Measurements from ENCODE around the gene FAM120C. TPM values are rescaled to one million over a fixed set of nuclear protein-coding genes. Genes with fewer than 3 reads are reported as not detected.

The FAM120C gene
- total and polyA plus RNA-seq, 2 experiments from 2014 or later = 2.6 to 4.9 TPM

DNA sequence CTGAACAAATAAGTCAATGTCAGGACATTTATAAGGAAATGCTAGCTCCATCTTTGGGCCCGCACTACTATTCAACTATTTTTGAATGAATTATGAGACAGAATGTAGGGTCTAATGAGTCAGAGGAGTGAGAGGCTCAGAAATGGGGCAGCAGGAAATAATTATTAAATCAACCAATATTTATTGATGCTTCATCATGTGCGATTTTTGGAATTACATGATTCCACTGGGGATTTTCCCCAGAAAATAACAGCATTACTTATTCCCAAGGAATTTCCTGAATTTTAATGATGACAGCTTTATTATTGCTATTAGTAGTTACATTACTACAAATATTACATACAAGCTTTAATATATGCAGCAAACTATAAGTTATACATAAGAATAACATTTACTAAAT lies 89.5 kb downstream of the FAM120C start:
- no peak for DNase-seq (ENCODE audit: low spot score)
- Histone ChIP-seq H3K27ac (no peak overlapping the region), H3K36me3 (replicated peaks; ENCODE audit: insufficient read depth, low read depth) (no peaks in the 10 kb centered on the region), H3K9me2 (replicated peaks; ENCODE audit: insufficient read depth) (no peaks in the 10 kb centered on the region), H3K4me2 (no peak overlapping the region), H3K9me3 (ENCODE audit: low read depth) (no peaks in the 10 kb centered on the region), H3K4me1 (ENCODE audit: insufficient read depth) (no peaks in the 10 kb centered on the region), H4K20me1 (ENCODE audit: insufficient read depth, poor library complexity, severe bottlenecking) (no peaks in the 10 kb centered on the region), H2AFZ (no peak overlapping the region), H3K4me3 (no peak overlapping the region), H3K79me2 (no peaks in the 10 kb centered on the region), H3K27me3 (no peaks in the 10 kb centered on the region)
- 84% methylated on average over 2 of the region's 2 CpGs for whole genome bisulfite sequencing (ENCODE audit: low lambda C conversion rate, missing lambda C conversion rate)
- TF ChIP-seq, protein P1, sequence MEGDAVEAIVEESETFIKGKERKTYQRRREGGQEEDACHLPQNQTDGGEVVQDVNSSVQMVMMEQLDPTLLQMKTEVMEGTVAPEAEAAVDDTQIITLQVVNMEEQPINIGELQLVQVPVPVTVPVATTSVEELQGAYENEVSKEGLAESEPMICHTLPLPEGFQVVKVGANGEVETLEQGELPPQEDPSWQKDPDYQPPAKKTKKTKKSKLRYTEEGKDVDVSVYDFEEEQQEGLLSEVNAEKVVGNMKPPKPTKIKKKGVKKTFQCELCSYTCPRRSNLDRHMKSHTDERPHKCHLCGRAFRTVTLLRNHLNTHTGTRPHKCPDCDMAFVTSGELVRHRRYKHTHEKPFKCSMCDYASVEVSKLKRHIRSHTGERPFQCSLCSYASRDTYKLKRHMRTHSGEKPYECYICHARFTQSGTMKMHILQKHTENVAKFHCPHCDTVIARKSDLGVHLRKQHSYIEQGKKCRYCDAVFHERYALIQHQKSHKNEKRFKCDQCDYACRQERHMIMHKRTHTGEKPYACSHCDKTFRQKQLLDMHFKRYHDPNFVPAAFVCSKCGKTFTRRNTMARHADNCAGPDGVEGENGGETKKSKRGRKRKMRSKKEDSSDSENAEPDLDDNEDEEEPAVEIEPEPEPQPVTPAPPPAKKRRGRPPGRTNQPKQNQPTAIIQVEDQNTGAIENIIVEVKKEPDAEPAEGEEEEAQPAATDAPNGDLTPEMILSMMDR (IDR thresholded peaks at IDR 0.05; ENCODE audit: poor library complexity) = no peak
- TF ChIP-seq EZH2 (IDR thresholded peaks at IDR 0.05; ENCODE audit: borderline replicate concordance) (no peak), EZH2phosphoT487 (IDR thresholded peaks at IDR 0.05; ENCODE audit: low read depth, severe bottlenecking, unreplicated experiment) (no peak)

DNA sequence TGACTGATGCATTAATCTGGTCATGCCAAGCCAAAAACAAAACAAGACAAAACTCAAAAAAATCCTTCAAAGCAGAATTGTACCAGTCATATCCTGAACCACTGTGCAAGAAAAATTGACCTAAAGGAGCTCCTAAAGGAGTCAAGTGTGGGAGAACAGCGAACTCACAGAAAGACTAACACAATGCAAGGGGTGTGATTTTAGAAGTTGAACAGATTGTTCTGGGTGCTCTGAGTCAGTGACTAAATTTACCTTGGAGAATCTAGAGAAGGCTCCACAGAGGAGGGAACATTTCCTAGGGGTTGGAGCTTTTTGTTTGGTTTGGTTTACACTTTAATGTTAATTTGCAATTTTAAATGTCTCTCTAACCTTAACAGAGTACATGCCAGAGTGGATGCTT lies 89.9 kb downstream of the FAM120C start:
- H3K4me1 ChIP-seq (ENCODE audit: insufficient read depth) = no peaks in the 10 kb centered on the region
- no peak overlapping the region for H3K27ac ChIP-seq
- TF ChIP-seq EZH2 (IDR thresholded peaks at IDR 0.05; ENCODE audit: borderline replicate concordance) = no peak
- TF ChIP-seq, protein P1 (IDR thresholded peaks at IDR 0.05; ENCODE audit: poor library complexity) = no peak
- no peak for TF ChIP-seq EZH2phosphoT487 (IDR thresholded peaks at IDR 0.05; ENCODE audit: low read depth, severe bottlenecking, unreplicated experiment)
- H3K9me2 ChIP-seq (replicated peaks; ENCODE audit: insufficient read depth) = no peaks in the 10 kb centered on the region
- 68% methylated on average over 1 of the region's 1 CpG for WGBS (ENCODE audit: low lambda C conversion rate, missing lambda C conversion rate)
- H3K27me3 ChIP-seq = no peaks in the 10 kb centered on the region
- no peak for DNase-seq (ENCODE audit: low spot score)
- no peaks in the 10 kb centered on the region for H3K36me3 ChIP-seq (replicated peaks; ENCODE audit: insufficient read depth, low read depth)
- no peak overlapping the region for H3K4me2 ChIP-seq
- H2AFZ ChIP-seq = no peak overlapping the region
- no peaks in the 10 kb centered on the region for H4K20me1 ChIP-seq (ENCODE audit: insufficient read depth, poor library complexity, severe bottlenecking)
- no peak overlapping the region for H3K4me3 ChIP-seq
- no peaks in the 10 kb centered on the region for H3K9me3 ChIP-seq (ENCODE audit: low read depth)
- H3K79me2 ChIP-seq = no peaks in the 10 kb centered on the region

DNA sequence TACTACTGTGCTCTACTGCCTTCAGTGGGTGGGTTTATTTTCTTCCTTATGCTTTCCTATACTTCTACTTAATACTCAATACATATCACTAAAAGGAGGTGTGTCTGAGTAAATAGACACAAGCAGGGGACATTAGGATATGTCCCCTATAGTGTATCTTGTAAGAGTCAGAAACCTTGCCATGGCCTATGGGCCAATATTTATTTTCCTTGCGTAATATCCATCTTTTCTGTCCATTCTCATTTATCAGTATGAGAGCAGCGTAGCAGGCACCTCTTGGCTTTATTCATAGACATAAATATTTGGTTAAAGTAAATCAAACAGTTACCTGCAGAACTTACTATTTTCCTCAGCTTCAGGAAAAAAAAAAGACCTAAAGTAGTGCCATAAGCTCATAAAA lies 92.2 kb downstream of the FAM120C start:
- Histone ChIP-seq H3K9me3 (ENCODE audit: low read depth) (no peaks in the 10 kb centered on the region), H2AFZ (no peak overlapping the region), H3K9me2 (replicated peaks; ENCODE audit: insufficient read depth) (no peaks in the 10 kb centered on the region), H4K20me1 (ENCODE audit: insufficient read depth, poor library complexity, severe bottlenecking) (no peaks in the 10 kb centered on the region), H3K4me2 (no peak overlapping the region), H3K27ac (no peak overlapping the region), H3K27me3 (no peaks in the 10 kb centered on the region), H3K4me3 (no peak overlapping the region), H3K36me3 (replicated peaks; ENCODE audit: insufficient read depth, low read depth) (no peaks in the 10 kb centered on the region), H3K79me2 (no peaks in the 10 kb centered on the region), H3K4me1 (ENCODE audit: insufficient read depth) (no peaks in the 10 kb centered on the region)
- 66% methylated on average over 2 of the region's 2 CpGs for WGBS (ENCODE audit: low lambda C conversion rate, missing lambda C conversion rate)
- no peak for DNase-seq (ENCODE audit: low spot score)
- TF ChIP-seq EZH2phosphoT487 (IDR thresholded peaks at IDR 0.05; ENCODE audit: low read depth, severe bottlenecking, unreplicated experiment) (no peak), EZH2 (IDR thresholded peaks at IDR 0.05; ENCODE audit: borderline replicate concordance) (no peak)
- TF ChIP-seq, protein P1 (IDR thresholded peaks at IDR 0.05; ENCODE audit: poor library complexity) = no peak

DNA sequence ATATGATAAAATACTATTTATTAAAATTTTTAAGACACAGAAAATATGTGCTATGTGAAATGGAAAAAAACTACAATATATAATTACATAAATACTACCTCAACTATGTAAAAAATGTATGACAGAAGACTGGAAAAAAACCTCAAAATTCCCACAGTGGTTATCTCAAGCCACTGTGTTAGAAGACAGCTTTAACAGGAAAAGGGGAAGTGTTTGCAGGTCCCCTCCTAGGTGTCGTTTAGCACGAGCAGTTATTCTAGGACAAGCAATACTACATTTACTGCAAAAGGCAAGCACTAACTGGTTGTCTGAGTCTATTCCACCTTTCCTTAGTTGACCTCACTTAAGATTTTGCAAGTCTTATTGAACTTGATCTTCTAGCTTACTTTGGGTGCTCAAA lies 93.9 kb downstream of the FAM120C start:
- H3K27ac ChIP-seq = no peak overlapping the region
- H3K36me3 ChIP-seq (replicated peaks; ENCODE audit: insufficient read depth, low read depth) = no peaks in the 10 kb centered on the region
- H2AFZ ChIP-seq = no peak overlapping the region
- WGBS (ENCODE audit: low lambda C conversion rate, missing lambda C conversion rate) = 83% methylated on average over 2 of the region's 2 CpGs
- H3K79me2 ChIP-seq = no peaks in the 10 kb centered on the region
- H3K9me2 ChIP-seq (replicated peaks; ENCODE audit: insufficient read depth) = no peaks in the 10 kb centered on the region
- no peaks in the 10 kb centered on the region for H3K27me3 ChIP-seq
- H3K4me3 ChIP-seq = no peak overlapping the region
- H3K4me1 ChIP-seq (ENCODE audit: insufficient read depth) = no peaks in the 10 kb centered on the region
- no peak for DNase-seq (ENCODE audit: low spot score)
- H3K9me3 ChIP-seq (ENCODE audit: low read depth) = no peaks in the 10 kb centered on the region
- TF ChIP-seq, protein P1 (IDR thresholded peaks at IDR 0.05; ENCODE audit: poor library complexity) = no peak
- no peak for TF ChIP-seq EZH2phosphoT487 (IDR thresholded peaks at IDR 0.05; ENCODE audit: low read depth, severe bottlenecking, unreplicated experiment)
- TF ChIP-seq EZH2 (IDR thresholded peaks at IDR 0.05; ENCODE audit: borderline replicate concordance) = no peak
- H3K4me2 ChIP-seq = no peak overlapping the region
- no peaks in the 10 kb centered on the region for H4K20me1 ChIP-seq (ENCODE audit: insufficient read depth, poor library complexity, severe bottlenecking)

Data from hepatocyte (in vitro differentiated cells).